GM19238 (cell line): ENCODE results near the gene LRRC34.

ENCODE experiments used
- DNase-seq: peaks from one replicate; pipeline ENCODE4 v3.0.0; 2011; ENCODE audit warnings: low spot score; ENCODE audit not compliant: insufficient read length

Gene LRRC34

GRCh38 chr3:169812332-169813235 lies at the start of gene LRRC34, which contains the start of gene LRRIQ4:
Gene LRRC34 (minus strand): TSS chr3:169812904. CDS start chr3:169812548, 356 bp downstream.
Gene LRRIQ4 (plus strand): TSS chr3:169812870. CDS start chr3:169821922, 9,052 bp downstream.
- DNase-seq = peak; percentile 37

GRCh38 chr3:169861871-169862270 lies 49.2 kb upstream of the LRRC34 start:
- no peak for DNase-seq

- DNase-seq = no peak
Observed at GRCh38 chr3:169857811-169858210, 45.1 kb upstream of the LRRC34 start.

- no peak for DNase-seq
Observed at GRCh38 chr3:169855514-169855913, 42.8 kb upstream of the LRRC34 start.

GRCh38 chr3:169850618-169851017 lies 37.9 kb upstream of the LRRC34 start:
- no peak for DNase-seq

GRCh38 chr3:169848741-169849140 lies 36.0 kb upstream of the LRRC34 start:
- DNase-seq = no peak

- DNase-seq = no peak
Observed at GRCh38 chr3:169847896-169848295, 35.2 kb upstream of the LRRC34 start.

GRCh38 chr3:169846458-169847193 lies 33.9 kb upstream of the LRRC34 start:
- no peak for DNase-seq

GRCh38 chr3:169842960-169843359 lies 30.3 kb upstream of the LRRC34 start:
- no peak for DNase-seq

GRCh38 chr3:169841171-169841570 lies 28.5 kb upstream of the LRRC34 start:
- no peak for DNase-seq

GRCh38 chr3:169838511-169839030 lies 25.9 kb upstream of the LRRC34 start:
- DNase-seq = no peak

- no peak for DNase-seq
Observed at GRCh38 chr3:169836942-169837275, 24.2 kb upstream of the LRRC34 start.

GRCh38 chr3:169836078-169836941 lies 23.6 kb upstream of the LRRC34 start:
- no peak for DNase-seq

GRCh38 chr3:169835533-169835932 lies 22.8 kb upstream of the LRRC34 start:
- DNase-seq = no peak

- no peak for DNase-seq
Observed at GRCh38 chr3:169827712-169828111, 15.0 kb upstream of the LRRC34 start.

- no peak for DNase-seq
Observed at GRCh38 chr3:169825316-169825715, 12.6 kb upstream of the LRRC34 start.

GRCh38 chr3:169822983-169823382 lies 10.3 kb upstream of the LRRC34 start:
- no peak for DNase-seq

- DNase-seq = no peak
Observed at GRCh38 chr3:169822540-169822939, 9.8 kb upstream of the LRRC34 start.

GRCh38 chr3:169822091-169822490 lies 9.4 kb upstream of the LRRC34 start:
- no peak for DNase-seq

GRCh38 chr3:169818316-169818715 lies 5.6 kb upstream of the LRRC34 start:
- DNase-seq = no peak

GRCh38 chr3:169815590-169816150 lies 3.0 kb upstream of the LRRC34 start:
- no peak for DNase-seq
